Activated T-helper 9 cell treated with anti-CD3 and anti-CD28 coated beads, Interleukin-2, amount 50 U/mL, for 16 hours (primary cell): ENCODE measurements around the gene FOXP3.

Experiments
- DNase-seq: peaks from one replicate; pipeline ENCODE4 v3.0.0-alpha.2; 2020; ENCODE audit warnings: low read depth

The FOXP3 gene

DNA sequence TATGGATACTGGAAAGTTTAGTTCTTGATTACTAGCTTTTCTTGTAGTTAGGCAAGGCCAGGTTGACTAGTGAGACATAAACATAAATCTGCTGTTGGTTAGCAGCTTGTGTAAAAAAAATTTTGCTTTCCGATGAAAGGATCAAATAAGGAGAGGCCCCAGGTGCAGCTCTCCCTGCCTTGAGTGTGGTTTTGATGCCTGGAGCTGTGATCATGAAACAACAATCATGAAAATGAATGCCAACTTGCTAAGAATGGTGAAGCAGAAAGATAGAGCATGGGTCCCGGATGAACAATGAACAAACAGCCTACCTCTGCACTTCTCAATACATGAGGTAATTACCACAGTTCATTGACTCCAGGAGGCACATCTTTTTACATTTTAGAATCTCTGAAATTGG is 50.1 kb downstream of the FOXP3 start:
- DNase-seq, result no peak

DNA sequence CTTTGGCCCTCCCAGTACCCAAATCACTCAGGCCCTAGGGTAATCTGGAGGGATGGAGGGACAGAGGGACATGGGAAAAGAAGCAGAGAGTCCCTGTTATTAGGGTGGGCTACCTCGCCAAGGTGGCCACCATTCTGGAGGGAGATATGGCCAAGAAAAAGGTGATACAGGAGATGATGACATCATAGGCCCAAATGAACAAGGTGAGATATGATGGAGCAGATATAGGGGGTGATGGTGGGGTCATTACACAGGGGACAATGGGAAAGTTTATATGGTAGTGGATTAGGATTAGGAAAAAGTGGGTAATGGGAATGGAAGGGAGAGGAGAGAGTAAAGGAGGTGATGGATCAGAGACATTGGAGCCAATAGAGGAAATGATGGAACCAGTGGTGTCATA is 51.6 kb downstream of the FOXP3 start:
- no peak for DNase-seq

DNA sequence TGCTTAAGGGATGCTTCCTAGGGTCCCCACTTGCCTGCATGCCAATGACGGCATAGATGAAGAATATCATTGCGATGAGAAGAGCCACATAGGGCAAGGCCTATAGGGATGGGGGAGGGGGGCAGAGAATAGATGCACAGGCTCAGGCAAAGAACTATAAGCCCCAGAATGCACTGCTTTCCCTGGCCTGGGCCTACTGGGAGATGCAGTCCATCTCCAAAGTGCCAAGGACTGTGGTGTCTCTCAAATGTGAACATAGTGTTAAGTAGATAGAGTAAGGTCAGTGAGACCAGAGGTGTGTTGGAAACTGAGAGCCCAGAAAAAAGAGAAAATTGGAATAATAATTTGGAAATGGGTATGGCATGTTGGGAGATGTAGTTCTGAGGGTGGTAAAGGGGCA is 52.3 kb downstream of the FOXP3 start:
- no peak for DNase-seq

DNA sequence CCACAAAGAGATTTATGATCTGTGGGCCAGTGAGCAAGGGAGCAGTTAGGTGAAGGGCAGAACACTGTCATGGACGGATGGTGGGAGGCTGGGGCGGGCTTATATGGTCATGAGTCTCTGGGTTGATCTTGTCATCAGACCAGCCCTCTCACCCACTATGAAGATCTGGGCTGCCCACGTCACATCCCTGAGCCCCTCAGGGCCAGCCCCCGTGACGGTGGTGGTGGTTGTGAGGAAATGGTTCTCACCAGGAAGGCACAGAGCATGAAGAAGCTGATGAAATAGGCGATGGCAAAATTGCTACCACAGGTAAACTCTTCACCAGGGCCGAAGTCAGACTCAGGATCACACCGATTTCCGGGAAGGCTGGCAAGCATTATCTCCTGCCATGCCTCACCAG is 53.4 kb downstream of the FOXP3 start:
- no peak for DNase-seq

DNA sequence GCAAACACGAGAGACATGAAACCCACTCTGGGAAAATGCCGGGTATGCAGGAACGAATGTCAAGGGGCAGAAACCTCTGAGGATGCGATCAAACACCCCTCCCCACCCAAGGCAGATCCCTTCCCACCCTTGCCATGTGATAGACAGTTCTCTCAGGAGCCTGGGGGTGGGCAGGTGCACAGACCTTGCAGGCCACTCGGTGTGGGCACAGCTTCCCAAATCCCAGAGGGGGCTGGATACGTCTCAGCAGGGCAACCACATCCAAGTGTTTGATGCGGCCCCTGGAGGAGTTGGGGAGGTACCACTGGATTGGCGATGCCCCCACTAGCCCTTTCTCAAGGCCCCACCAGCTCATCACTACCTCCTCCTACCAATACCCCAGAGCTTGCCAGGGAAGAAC is 54.1 kb downstream of the FOXP3 start:
- no peak for DNase-seq

DNA sequence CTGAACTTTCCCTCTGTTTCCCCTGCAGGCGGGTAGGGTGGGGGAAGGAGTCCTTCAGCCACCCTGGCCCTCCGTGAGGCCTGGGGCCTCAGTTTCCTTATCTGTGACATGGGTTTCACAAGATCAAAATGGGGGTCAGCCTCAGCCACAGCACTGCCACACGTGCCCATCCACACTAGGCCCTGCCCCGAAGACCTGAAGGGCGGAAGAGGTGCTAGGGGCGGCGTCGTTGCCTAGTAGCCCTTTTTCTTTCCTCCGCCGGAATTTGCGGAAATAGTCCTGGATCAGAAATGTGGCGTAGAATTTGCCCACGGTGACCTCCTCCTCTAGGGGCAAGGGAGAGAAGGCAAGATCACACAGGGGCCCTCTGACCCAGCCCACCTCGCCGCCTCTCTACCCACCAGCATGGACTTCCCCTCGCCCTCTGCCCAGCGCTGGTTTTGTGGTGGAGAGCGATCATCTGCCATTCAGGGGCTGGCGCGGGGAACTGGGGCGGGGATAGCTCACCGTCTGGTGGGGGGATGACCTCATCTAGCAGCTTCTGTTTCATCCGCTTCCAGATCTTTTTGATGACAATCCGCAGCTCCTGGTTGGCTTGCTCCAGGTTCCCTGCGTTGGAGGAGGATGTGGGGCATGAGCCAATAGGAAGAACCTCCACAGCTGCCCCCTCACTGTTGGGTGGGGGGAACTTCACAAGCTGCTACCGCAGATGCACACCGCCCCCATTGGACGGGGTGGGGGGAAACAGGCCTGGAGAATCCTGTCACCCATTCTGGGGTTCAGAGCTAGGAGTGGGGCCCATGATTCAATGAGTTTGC is 54.9 kb downstream of the FOXP3 start:
- DNase-seq, result no peak

DNA sequence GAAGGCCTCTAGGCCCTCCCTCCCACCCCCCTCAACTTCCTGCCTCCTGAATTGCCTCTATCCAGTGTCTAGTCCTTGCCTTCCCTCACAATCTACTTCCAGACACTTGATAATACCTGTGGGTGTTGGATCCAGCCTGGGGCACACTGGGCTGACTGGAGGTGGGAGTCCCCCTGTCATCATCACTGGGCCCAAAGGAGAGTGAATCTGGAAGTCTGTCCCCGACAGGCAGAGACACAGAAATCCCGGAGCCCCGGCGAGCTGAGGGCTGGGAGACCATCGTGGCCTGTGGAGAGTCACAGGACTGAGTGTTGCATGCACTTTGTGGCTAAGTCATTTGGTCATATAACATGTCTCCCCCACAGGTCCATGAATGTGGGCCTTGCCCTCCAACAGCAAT is 56.1 kb downstream of the FOXP3 start:
- DNase-seq, result no peak

DNA sequence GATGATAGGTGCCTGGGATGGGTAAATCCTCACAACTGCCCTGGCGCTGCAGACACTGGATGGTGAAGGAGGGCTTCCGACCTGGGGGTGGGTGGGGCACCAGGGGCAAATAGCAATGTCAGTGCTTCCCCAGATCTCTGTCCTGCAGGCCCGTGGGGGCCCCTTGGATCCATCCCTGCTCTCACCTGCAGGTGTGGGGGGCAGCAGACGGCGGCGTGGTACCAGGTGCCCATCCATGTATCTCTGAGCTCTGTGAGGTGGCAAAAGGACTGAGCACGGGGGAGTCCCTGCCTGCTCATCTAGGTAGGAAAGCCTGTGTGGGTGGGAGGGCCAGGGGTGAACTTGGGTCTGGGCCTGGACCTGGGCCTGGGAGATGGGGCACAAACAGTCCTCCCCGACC is 58.0 kb downstream of the FOXP3 start:
- DNase-seq, result no peak

DNA sequence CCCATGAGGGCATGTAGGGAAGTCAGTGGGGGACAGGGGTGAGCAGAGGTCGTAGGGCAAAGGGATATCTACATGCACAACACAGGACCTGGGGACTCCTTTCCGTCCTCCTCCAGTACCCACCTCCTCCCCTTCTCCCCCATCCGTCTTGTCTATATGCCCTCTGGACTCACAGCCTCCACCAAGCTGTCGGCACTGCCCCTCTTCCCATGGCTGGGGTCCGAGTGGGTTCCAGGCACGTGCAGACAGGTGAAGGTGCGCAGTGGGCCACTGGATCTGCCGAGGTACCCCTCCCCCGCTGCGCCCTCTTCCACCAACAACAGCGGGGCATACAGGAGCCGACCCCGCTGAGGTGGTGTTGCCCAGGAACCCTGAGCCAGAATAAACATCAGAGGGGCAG is 59.1 kb downstream of the FOXP3 start:
- DNase-seq, result no peak

DNA sequence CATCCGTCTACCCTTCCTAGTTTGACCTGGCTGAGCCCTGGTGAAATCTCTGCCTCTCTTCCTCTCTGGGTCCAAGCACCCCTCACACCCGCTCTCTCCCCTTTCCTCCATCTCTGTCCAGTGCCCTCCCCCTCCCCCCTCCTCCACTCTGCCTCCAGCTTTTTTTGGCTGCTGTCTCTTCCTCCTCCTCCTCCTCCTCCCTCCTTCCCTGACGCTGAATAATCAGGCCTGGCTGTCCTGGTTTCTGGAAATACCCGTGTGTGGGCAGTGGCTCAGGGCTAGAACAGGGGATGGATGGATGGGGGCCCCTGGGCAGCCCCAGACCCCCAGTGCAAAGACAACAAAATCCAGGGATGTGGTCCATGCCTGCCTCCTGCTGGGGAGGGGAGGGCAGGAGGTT is 59.8 kb downstream of the FOXP3 start:
- no peak for DNase-seq

DNA sequence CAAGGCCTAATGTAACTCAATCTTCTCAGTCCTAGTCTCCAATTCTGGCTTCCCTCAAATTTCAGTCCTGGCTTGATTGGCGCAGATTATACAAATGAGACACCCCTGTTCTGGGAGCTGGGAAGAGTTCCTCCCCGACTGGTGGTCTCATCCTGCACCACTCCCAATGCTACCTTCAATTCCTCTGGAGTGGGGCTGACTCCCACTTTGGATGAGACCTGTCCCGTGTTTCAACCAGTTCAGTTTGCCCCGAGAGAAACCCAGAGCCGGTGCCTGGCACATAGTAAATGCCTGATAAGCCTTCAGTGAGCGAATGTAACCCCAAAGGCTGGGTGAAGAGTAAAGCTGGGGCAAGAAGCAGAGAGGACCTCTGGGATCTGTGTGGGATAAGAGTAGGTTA is 60.5 kb downstream of the FOXP3 start:
- DNase-seq, result no peak

DNA sequence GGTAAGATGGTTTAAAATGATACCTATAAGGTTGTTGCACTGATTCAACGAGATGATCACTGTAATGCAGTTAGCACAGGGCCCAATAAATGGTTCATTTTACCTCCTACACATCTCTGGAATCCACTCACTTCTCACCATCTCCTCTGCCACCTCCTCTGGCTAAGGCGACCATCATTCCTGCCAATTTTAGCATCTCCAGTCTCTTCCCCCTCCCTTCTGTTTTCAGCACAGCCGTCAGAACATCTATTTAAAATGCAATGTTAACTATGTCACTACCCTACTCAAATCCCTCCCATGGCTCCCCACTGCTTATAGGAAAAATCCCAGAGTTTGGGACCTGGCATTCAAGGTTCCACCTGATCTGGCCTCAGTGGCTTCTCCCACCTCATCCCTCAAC is 61.0 kb downstream of the FOXP3 start:
- DNase-seq, result no peak

DNA sequence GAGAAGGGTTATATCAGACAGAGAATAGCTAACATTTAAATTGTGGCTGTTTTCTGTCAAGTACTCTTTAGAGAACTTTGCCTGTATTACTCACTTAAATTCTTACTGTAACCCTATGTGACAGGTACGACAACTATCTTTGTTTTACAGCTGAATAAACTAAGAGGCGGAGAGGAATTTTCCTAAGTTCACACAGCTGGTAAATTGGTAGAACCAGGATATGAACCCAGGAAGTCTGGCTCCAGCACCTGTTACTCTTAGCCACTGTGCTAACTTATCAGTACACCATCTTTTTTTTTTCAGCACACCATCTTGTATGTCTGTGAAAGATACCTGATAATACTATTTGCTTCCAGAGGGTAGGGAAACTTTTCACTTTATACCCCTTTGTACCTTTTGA is 62.5 kb downstream of the FOXP3 start:
- no peak for DNase-seq
